Right lung (tissue), 5 donors: ENCODE measurements around the gene TMEM198. TPM values are rescaled to one million over a fixed set of nuclear protein-coding genes. Genes with fewer than 3 reads are reported as not detected.

Source experiments
- DNase-seq, 2 donors: peaks; one replicate each; pipeline ENCODE4 v3.0.0-alpha.2; 2013
- polyA plus RNA-seq, 5 donors: library from polyadenylated mRNA; unstranded; fragments of 120-200 nt; gene quantifications; one replicate each; pipeline versions ENCODE4 v1.2.1 to v1.2.3, GENCODE V29; 2013; ENCODE audit warnings: inconsistent platforms in 1 of 5, low replicate concordance in 1 of 5; ENCODE audit not compliant: insufficient read length in 5 of 5, insufficient read depth in 1 of 5

Gene TMEM198
- polyA plus RNA-seq, 5 donors, result 2.0 to 4.2 (median 2.6) TPM

- DNase-seq, result no peak
These were observed 739 bp downstream of the TMEM198 start for GRCh38 chr2:219544567-219544966.

- DNase-seq, result no peak
These were observed 1.6 kb downstream of the TMEM198 start for GRCh38 chr2:219545295-219545942.

GRCh38 chr2:219545943-219546352 is 2.1 kb downstream of the TMEM198 start:
- no peak for DNase-seq

- no peak for DNase-seq
These were observed 3.8 kb downstream of the TMEM198 start for GRCh38 chr2:219547621-219548020.

GRCh38 chr2:219548990-219549389 is 5.2 kb downstream of the TMEM198 start:
- DNase-seq, result no peak

GRCh38 chr2:219549619-219550018 is 5.8 kb downstream of the TMEM198 start:
- no peak for DNase-seq

GRCh38 chr2:219551441-219552381 is 7.9 kb downstream of the TMEM198 start:
- no peak for DNase-seq

GRCh38 chr2:219552382-219553167 is 8.7 kb downstream of the TMEM198 start:
- peak; percentile 89 to 90 for DNase-seq

GRCh38 chr2:219553168-219553417 is 9.3 kb downstream of the TMEM198 start:
- no peak for DNase-seq

- no peak for DNase-seq
These were observed 9.7 kb downstream of the TMEM198 start for GRCh38 chr2:219553463-219553963.

GRCh38 chr2:219554350-219554749 is 10.5 kb downstream of the TMEM198 start:
- DNase-seq, result no peak

- no peak for DNase-seq
These were observed 12.1 kb downstream of the TMEM198 start for GRCh38 chr2:219555956-219556355.

GRCh38 chr2:219556413-219556812 is 12.6 kb downstream of the TMEM198 start:
- no peak for DNase-seq

- DNase-seq, result no peak
These were observed 13.5 kb downstream of the TMEM198 start for GRCh38 chr2:219557320-219557719.

- DNase-seq, result no peak
These were observed 14.3 kb downstream of the TMEM198 start for GRCh38 chr2:219557791-219558785.

GRCh38 chr2:219559156-219559915 is 15.5 kb downstream of the TMEM198 start:
- no peak for DNase-seq

GRCh38 chr2:219560037-219560892 is 16.4 kb downstream of the TMEM198 start:
- DNase-seq, result no peak

- DNase-seq, result no peak
These were observed 17.0 kb downstream of the TMEM198 start for GRCh38 chr2:219560893-219561178.
